IMR-90 (cell line): ENCODE data around the gene PDCD1. TPM values are rescaled to one million over a fixed set of nuclear protein-coding genes. Genes with fewer than 3 reads are reported as not detected.

Experiments
- ATAC-seq: fragments of 200-7000 bp; cut with Tn5 transposase; 2 replicates; pipeline ENCODE4 v1.9.1; 2020; ENCODE audit warnings: low read depth, mild to moderate bottlenecking, moderate library complexity
- BruUV-seq: library from RNA; stranded (reverse); fragments of 400-500 nt; replicated peaks from 2 replicates; lab custom pipeline; 2021; lab: Mats Ljungman, UMichigan
- CTCF ChIA-PET: fragments of 300-600 bp; formaldehyde crosslinking; extraction: SDS; loops from one replicate; lab custom pipeline; 2021; ENCODE audit warnings: antibody characterized with exemption; lab: Yijun Ruan, JAX
- POLR2A ChIA-PET: fragments of 300-600 bp; sonication (Branson Sonifier 250); formaldehyde crosslinking; loops from one replicate; lab custom pipeline; 2022; ENCODE audit warnings: antibody characterized with exemption; ENCODE audit not compliant: unreplicated experiment; lab: Charles Lee
- DNase-seq: peaks from one replicate; pipeline ENCODE4 v3.0.0; 2013
- H2AFZ ChIP-seq: replicated peaks from 2 replicates; pipeline ENCODE3; 2013; ENCODE audit warnings: low read length, mild to moderate bottlenecking; ENCODE audit not compliant: poor library complexity
- H2AK5ac ChIP-seq: 2 replicates; pipeline ENCODE4 v1.6.1; 2013; ENCODE audit warnings: low read depth, low read length, inconsistent platforms
- H2AK9ac ChIP-seq: replicated peaks from 2 replicates; pipeline ENCODE3; 2013; ENCODE audit warnings: mild to moderate bottlenecking, low read depth, low read length, moderate library complexity; ENCODE audit not compliant: poor library complexity
- H2BK120ac ChIP-seq: 2 replicates; pipeline ENCODE4 v1.6.1; 2013; ENCODE audit warnings: low read depth, low read length, inconsistent platforms
- H2BK15ac ChIP-seq: 3 replicates; pipeline ENCODE4 v1.6.1; 2013; ENCODE audit warnings: low read depth, low read length, inconsistent platforms
- H2BK20ac ChIP-seq: 2 replicates; pipeline ENCODE4 v1.6.1; 2013; ENCODE audit warnings: low read depth, mild to moderate bottlenecking, inconsistent platforms, low read length, moderate library complexity
- H2BK5ac ChIP-seq: 2 replicates; pipeline ENCODE4 v1.6.1; 2013; ENCODE audit warnings: mild to moderate bottlenecking, low read depth, low read length, inconsistent platforms; ENCODE audit not compliant: poor library complexity, severe bottlenecking
- H3K14ac ChIP-seq: replicated peaks from 2 replicates; pipeline ENCODE4 v1.6.1; 2013; ENCODE audit warnings: low read depth, low read length, inconsistent platforms
- H3K18ac ChIP-seq: 2 replicates; pipeline ENCODE4 v1.6.1; 2013; ENCODE audit warnings: low read depth, low read length, control low read depth
- H3K23ac ChIP-seq: 2 replicates; pipeline ENCODE4 v1.6.1; 2013; ENCODE audit warnings: low read depth, low read length, inconsistent platforms
- H3K27ac ChIP-seq: 2 replicates; pipeline ENCODE4 v1.5.1; 2013; ENCODE audit warnings: mild to moderate bottlenecking, control low read depth, low read length; ENCODE audit not compliant: insufficient read depth
- H3K27me3 ChIP-seq: 2 replicates; pipeline ENCODE4 v1.6.1; 2013; ENCODE audit warnings: low read length; ENCODE audit not compliant: control insufficient read depth, insufficient read depth
- H3K36me3 ChIP-seq: 2 replicates; pipeline ENCODE4 v1.6.1; 2013; ENCODE audit warnings: low read length, mixed read lengths; ENCODE audit not compliant: control insufficient read depth, insufficient read depth
- H3K4ac ChIP-seq: 2 replicates; pipeline ENCODE4 v1.6.1; 2013; ENCODE audit warnings: low read depth, low read length, inconsistent platforms
- H3K4me1 ChIP-seq: 2 replicates; pipeline ENCODE4 v1.6.1; 2013; ENCODE audit warnings: low read length, mixed read lengths; ENCODE audit not compliant: control insufficient read depth, insufficient read depth
- H3K4me2 ChIP-seq: 2 replicates; pipeline ENCODE4 v1.6.1; 2013; ENCODE audit warnings: low read depth, mild to moderate bottlenecking, control low read depth, low read length, moderate library complexity
- H3K4me3 ChIP-seq: 2 replicates; pipeline ENCODE4 v1.5.1; 2013; ENCODE audit warnings: low read depth, mild to moderate bottlenecking, control low read depth, low read length, moderate library complexity; ENCODE audit not compliant: insufficient read depth
- H3K56ac ChIP-seq: 2 replicates; pipeline ENCODE4 v1.6.1; 2013; ENCODE audit warnings: low read length, inconsistent platforms; ENCODE audit not compliant: insufficient read depth; ENCODE audit errors: extremely low read depth
- H3K79me1 ChIP-seq, 2 experiments: 2 replicates each; pipeline ENCODE4 v1.6.1; 2013; ENCODE audit warnings: low read length in 2 of 2, inconsistent platforms in 1 of 2, low read depth in 1 of 2
- H3K9ac ChIP-seq: 2 replicates; pipeline ENCODE4 v1.6.1; 2013; ENCODE audit warnings: low read depth, low read length, control low read depth
- H3K9me1 ChIP-seq: 2 replicates; pipeline ENCODE4 v1.6.1; 2013; ENCODE audit warnings: low read length, inconsistent platforms; ENCODE audit not compliant: insufficient read depth
- H3K9me3 ChIP-seq: 2 replicates; pipeline ENCODE4 v1.6.1; 2013; ENCODE audit warnings: low read length; ENCODE audit not compliant: control insufficient read depth, insufficient read depth
- H4K20me1 ChIP-seq: 2 replicates; pipeline ENCODE4 v1.6.1; 2013; ENCODE audit warnings: low read length, inconsistent platforms; ENCODE audit not compliant: insufficient read depth
- H4K5ac ChIP-seq: 2 replicates; pipeline ENCODE4 v1.6.1; 2013; ENCODE audit warnings: mild to moderate bottlenecking, low read depth, low read length, control low read depth
- H4K8ac ChIP-seq, 2 experiments: 2 replicates each; pipeline ENCODE4 v1.6.1; 2013; ENCODE audit warnings: low read depth in 2 of 2, low read length in 2 of 2, control low read depth in 1 of 2, inconsistent platforms in 1 of 2
- H4K91ac ChIP-seq: 2 replicates; pipeline ENCODE4 v1.6.1; 2013; ENCODE audit warnings: low read depth, low read length, inconsistent platforms; ENCODE audit not compliant: insufficient read depth
- BHLHE40 ChIP-seq: fragments of 150-350 bp; IDR thresholded peaks from 2 replicates; pipeline ENCODE4 v1.6.1; 2016; ENCODE audit warnings: mild to moderate bottlenecking, low read depth, low read length
- SMC3 ChIP-seq: fragments of 150-350 bp; IDR thresholded peaks from 2 replicates; pipeline ENCODE4 v1.6.1; 2016; ENCODE audit warnings: low read depth, mild to moderate bottlenecking, antibody characterized with exemption, low read length, moderate library complexity
- WGBS, 2 experiments: methylation state at CpG; one replicate each; pipeline versions ENCODE4 v1.1.5 to v1.1.7; 2013; ENCODE audit warnings: missing lambda C conversion rate in 2 of 2; ENCODE audit not compliant: insufficient read length in 1 of 2; ENCODE audit errors: extremely low coverage in 2 of 2; 5-methylcytosine and 5-hydroxymethylcytosine counted together
- dilution Hi-C: fragments of 300-500 bp; cut with HindIII; formaldehyde crosslinking; loops from one replicate; pipeline ENCODE4 v1.14.3; 2018; ENCODE audit warnings: low sequenced_read_pairs; ENCODE audit not compliant: unreplicated experiment
- in situ Hi-C: fragments of 300-500 bp; cut with MboI; formaldehyde crosslinking; loops from 3 replicates; pipeline ENCODE4 v1.14.3; 2019; ENCODE audit warnings: low sequenced_read_pairs, inconsistent platforms, mixed read lengths
- intact Hi-C: fragments of 100-400 bp; cut with micrococcal nuclease; formaldehyde crosslinking; loops from 2 replicates; pipeline ENCODE4 v1.10.0; 2022
- polyA plus RNA-seq, 3 experiments: library from polyadenylated mRNA; depleted of rRNA; stranded (reverse); fragments of >200 nt; gene quantifications; 2 replicates each; pipeline ENCODE4 v1.2.3, GENCODE V29; 2012; ENCODE audit warnings: low replicate concordance in 1 of 3
- total RNA-seq: library from RNA; depleted of rRNA; stranded (reverse); fragments of >200 nt; gene quantifications from 2 replicates; pipeline ENCODE4 v1.2.3, GENCODE V29; 2012
- TF ChIP-seq, protein P1 (sequence below): conservative IDR thresholded peaks from 2 replicates; pipeline ENCODE4 v1.5.1; 2012; ENCODE audit warnings: mild to moderate bottlenecking, low read depth, low read length, improper control_type of control experiment

The PDCD1 gene
- total and polyA plus RNA-seq, 2 of the 4 experiments (the other 2 are of a cell fraction), result not detected

DNA sequence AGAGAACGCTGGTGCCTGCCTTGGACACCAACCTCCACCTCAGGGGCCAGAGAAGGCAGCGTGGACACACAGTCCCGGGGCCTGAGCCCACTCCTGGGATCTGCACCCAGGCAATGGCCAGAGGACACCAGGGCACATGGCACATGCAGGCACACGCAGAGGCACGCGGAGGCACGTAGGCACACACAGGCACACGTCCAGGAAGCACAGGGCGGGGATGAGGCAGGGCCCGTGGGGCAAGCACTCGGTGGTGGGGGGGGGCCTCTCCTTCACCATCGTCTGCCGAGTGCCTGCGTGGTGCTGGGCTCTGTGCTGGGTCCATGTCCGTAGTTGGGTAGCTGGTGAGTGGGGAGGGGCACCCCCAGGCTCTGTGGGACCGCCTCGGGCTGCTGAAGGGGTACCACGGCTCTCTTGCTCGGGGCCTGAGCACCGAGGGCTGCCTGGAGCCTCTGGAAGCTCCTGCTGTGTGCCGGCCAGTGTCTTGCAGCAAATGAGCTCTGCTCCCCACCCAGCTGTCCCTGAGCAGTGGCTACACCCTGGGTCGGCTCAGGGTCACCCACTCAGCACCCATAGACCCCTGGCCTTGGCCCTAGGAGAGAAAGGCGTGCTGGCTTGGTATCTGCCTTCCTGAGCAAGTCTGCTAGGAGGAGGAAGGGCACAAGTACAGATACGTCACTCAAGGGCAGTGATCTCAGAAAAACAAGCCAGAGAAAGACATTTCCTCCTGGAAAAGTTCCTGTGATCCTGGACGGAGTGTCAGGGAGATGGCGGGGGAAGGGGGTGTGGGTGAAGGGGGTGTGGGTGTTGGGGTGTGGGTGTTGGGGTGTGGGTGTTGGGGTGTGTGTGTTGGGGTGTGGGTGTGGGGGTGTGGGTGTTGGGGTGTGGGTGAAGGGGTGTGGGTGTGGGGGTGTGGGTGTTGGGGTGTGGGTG lies 37.3 kb upstream of the PDCD1 start:
- Histone ChIP-seq H4K20me1 (no peaks in the 10 kb centered on the region), H3K4me3 (no peak overlapping the region), H3K14ac (no peak overlapping the region), H2AK5ac (no peak overlapping the region), H3K27ac (no peak overlapping the region), H3K9ac (no peak overlapping the region), H3K18ac (no peak overlapping the region), H3K56ac (no peak overlapping the region), H4K91ac (no peak overlapping the region), H4K8ac (no peak overlapping the region), H3K27me3 (peaks cover 2% of the 10 kb centered on the region; the same call in 1 of the 2 replicates), H4K5ac (no peak overlapping the region), H3K4me1 (no peaks in the 10 kb centered on the region; the same call in 1 of the 2 replicates), H3K4ac (no peak overlapping the region), H2BK120ac (no peak overlapping the region), H3K9me1 (no peaks in the 10 kb centered on the region), H2AK9ac (no peak overlapping the region), H3K4me2 (no peak overlapping the region), H2AFZ (no peak overlapping the region), H2BK15ac (no peak overlapping the region), H3K36me3 (no peaks in the 10 kb centered on the region), H2BK20ac (no peak overlapping the region), H2BK5ac (no peak overlapping the region), H3K23ac (no peak overlapping the region), H3K9me3 (no peaks in the 10 kb centered on the region), H3K79me1 (no peaks in the 10 kb centered on the region)
- WGBS, 2 experiments, result 83% methylated on average over 9 of the region's 26 CpGs; no CpG with 5 or more reads in 1 of the 2 experiments
- CTCF ChIA-PET, result no interaction called here
- dilution Hi-C loops (no loop called here), intact Hi-C loops (no loop called here), in situ Hi-C loops (no loop called here)
- no peak for TF ChIP-seq SMC3
- TF ChIP-seq BHLHE40, result no peak
- TF ChIP-seq, protein P1, sequence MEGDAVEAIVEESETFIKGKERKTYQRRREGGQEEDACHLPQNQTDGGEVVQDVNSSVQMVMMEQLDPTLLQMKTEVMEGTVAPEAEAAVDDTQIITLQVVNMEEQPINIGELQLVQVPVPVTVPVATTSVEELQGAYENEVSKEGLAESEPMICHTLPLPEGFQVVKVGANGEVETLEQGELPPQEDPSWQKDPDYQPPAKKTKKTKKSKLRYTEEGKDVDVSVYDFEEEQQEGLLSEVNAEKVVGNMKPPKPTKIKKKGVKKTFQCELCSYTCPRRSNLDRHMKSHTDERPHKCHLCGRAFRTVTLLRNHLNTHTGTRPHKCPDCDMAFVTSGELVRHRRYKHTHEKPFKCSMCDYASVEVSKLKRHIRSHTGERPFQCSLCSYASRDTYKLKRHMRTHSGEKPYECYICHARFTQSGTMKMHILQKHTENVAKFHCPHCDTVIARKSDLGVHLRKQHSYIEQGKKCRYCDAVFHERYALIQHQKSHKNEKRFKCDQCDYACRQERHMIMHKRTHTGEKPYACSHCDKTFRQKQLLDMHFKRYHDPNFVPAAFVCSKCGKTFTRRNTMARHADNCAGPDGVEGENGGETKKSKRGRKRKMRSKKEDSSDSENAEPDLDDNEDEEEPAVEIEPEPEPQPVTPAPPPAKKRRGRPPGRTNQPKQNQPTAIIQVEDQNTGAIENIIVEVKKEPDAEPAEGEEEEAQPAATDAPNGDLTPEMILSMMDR, result no peak
- peak; percentile 30 for DNase-seq
- no peak for ATAC-seq
- no TSS peak for BruUV-seq
- POLR2A ChIA-PET, result no interaction called here
